ENCODE data around the gene GTPBP1.
A peak's percentile ranks its signal among the peaks of the same experiment; 100 is the strongest.

The GTPBP1 gene

GRCh38 chr22:38699784-38700183 lies 6.0 kb upstream of the GTPBP1 start:
- no peak for DNase-seq (ENCODE audit: low spot score)
- no peak overlapping the region for H2BK5ac ChIP-seq (ENCODE audit: low read length)
- no peak overlapping the region for H3K14ac ChIP-seq (ENCODE audit: low read length)
- H2BK120ac ChIP-seq (ENCODE audit: low read depth, low read length) = no peak overlapping the region
- no peak overlapping the region for H3K27ac ChIP-seq (replicated peaks; ENCODE audit: low read length)
- peaks cover 4% of the 10 kb centered on the region for H3K79me1 ChIP-seq (ENCODE audit: low read depth, low read length)
- H3K36me3 ChIP-seq (replicated peaks in 1 of 2; ENCODE audit: control insufficient read depth in 2 of 2, insufficient read depth in 2 of 2, low read length in 2 of 2) = peaks cover 0 to 39% of the 10 kb centered on the region in 2 donors
- peak overlapping the region; percentile 39 for H3K9ac ChIP-seq (ENCODE audit: low read depth, low read length, poor library complexity)
- no peak overlapping the region for H3K4ac ChIP-seq (ENCODE audit: low read length)
- no peak overlapping the region for H3K18ac ChIP-seq (ENCODE audit: low read length)
- no peak overlapping the region for H2AK5ac ChIP-seq (ENCODE audit: low read depth, low read length)
- peak overlapping the region; percentile 78 for H3K4me2 ChIP-seq (ENCODE audit: insufficient read depth, low read length, poor library complexity, severe bottlenecking)
- H4K91ac ChIP-seq (ENCODE audit: low read depth, low read length, poor library complexity) = no peak overlapping the region
- H3K4me1 ChIP-seq (ENCODE audit: control insufficient read depth in 2 of 2, insufficient read depth in 1 of 2, low read depth in 1 of 2, low read length in 2 of 2) = peaks cover 15 to 37% of the 10 kb centered on the region in 2 donors
- no peak overlapping the region for H3K23ac ChIP-seq (ENCODE audit: low read depth, low read length, poor library complexity)
- WGBS, 2 donors (ENCODE audit: extremely low coverage in 2 of 2, insufficient read length in 2 of 2, insufficient replicate concordance in 1 of 2) = no CpG with 5 or more reads among the region's 6 CpGs
- no peak overlapping the region for H2AFZ ChIP-seq (ENCODE audit: low read length)
- no peaks in the 10 kb centered on the region for H3K9me3 ChIP-seq (replicated peaks in 1 of 2; ENCODE audit: control insufficient read depth in 2 of 2, insufficient read depth in 1 of 2, low read depth in 1 of 2, low read length in 2 of 2)
- no peak overlapping the region for H4K8ac ChIP-seq (ENCODE audit: low read depth, low read length)
- H2BK12ac ChIP-seq (ENCODE audit: low read length) = no peak overlapping the region
- no peaks in the 10 kb centered on the region for H3K27me3 ChIP-seq (ENCODE audit: control insufficient read depth in 3 of 3, insufficient read depth in 3 of 3, low read depth in 1 of 3, low read length in 3 of 3)
- peak overlapping the region; percentile 70 to 75 for H3K4me3 ChIP-seq (ENCODE audit: low read length in 2 of 2)
- H2BK15ac ChIP-seq (ENCODE audit: low read length) = no peak overlapping the region

GRCh38 chr22:38700270-38700788 lies 5.4 kb upstream of the GTPBP1 start:
- no peaks in the 10 kb centered on the region for H3K9me3 ChIP-seq (replicated peaks in 1 of 2; ENCODE audit: control insufficient read depth in 2 of 2, insufficient read depth in 1 of 2, low read depth in 1 of 2, low read length in 2 of 2)

GRCh38 chr22:38700789-38701628 lies 4.7 kb upstream of the GTPBP1 start, which contains the start of gene JOSD1:
TSS of gene JOSD1 (minus strand) at chr22:38700943. CDS start at chr22:38699987, 956 bp downstream.
- Histone ChIP-seq H2BK5ac (ENCODE audit: low read length) (peak within 1 kb of the TSS; percentile 89), H3K14ac (ENCODE audit: low read length) (peak within 1 kb of the TSS; percentile 31), H3K4me2 (ENCODE audit: insufficient read depth, low read length, poor library complexity, severe bottlenecking) (peak within 1 kb of the TSS; percentile 82), H3K9me3 (replicated peaks in 1 of 2; ENCODE audit: control insufficient read depth in 2 of 2, insufficient read depth in 1 of 2, low read depth in 1 of 2, low read length in 2 of 2) (no peaks in the 10 kb centered on the region), H2BK15ac (ENCODE audit: low read length) (peak within 1 kb of the TSS; percentile 52), H3K4ac (ENCODE audit: low read length) (no peak within 1 kb of the TSS), H2BK12ac (ENCODE audit: low read length) (no peak within 1 kb of the TSS), H3K18ac (ENCODE audit: low read length) (peak within 1 kb of the TSS; percentile 95), H2BK120ac (ENCODE audit: low read depth, low read length) (no peak within 1 kb of the TSS), H4K8ac (ENCODE audit: low read depth, low read length) (no peak within 1 kb of the TSS), H3K27me3 (ENCODE audit: control insufficient read depth in 3 of 3, insufficient read depth in 3 of 3, low read depth in 1 of 3, low read length in 3 of 3) (no peaks in the 10 kb centered on the region), H3K4me1 (ENCODE audit: control insufficient read depth in 2 of 2, insufficient read depth in 1 of 2, low read depth in 1 of 2, low read length in 2 of 2) (peaks cover 18 to 38% of the 10 kb centered on the region in 2 donors), H3K9ac (ENCODE audit: low read depth, low read length, poor library complexity) (peak within 1 kb of the TSS; percentile 94), H4K91ac (ENCODE audit: low read depth, low read length, poor library complexity) (peak within 1 kb of the TSS; percentile 20), H2AK5ac (ENCODE audit: low read depth, low read length) (peak within 1 kb of the TSS; percentile 2), H3K36me3 (replicated peaks in 1 of 2; ENCODE audit: control insufficient read depth in 2 of 2, insufficient read depth in 2 of 2, low read length in 2 of 2) (peaks cover 0 to 31% of the 10 kb centered on the region in 2 donors), H3K23ac (ENCODE audit: low read depth, low read length, poor library complexity) (peak within 1 kb of the TSS; percentile 92), H2AFZ (ENCODE audit: low read length) (peak within 1 kb of the TSS; percentile 93), H3K4me3 (ENCODE audit: low read length in 2 of 2) (peak within 1 kb of the TSS; percentile 75 to 96), H3K27ac (replicated peaks; ENCODE audit: low read length) (peak within 1 kb of the TSS; percentile 60), H3K79me1 (ENCODE audit: low read depth, low read length) (peaks cover 2% of the 10 kb centered on the region)
- peak; percentile 96 for DNase-seq (ENCODE audit: low spot score)
- WGBS, 2 donors (ENCODE audit: extremely low coverage in 2 of 2, insufficient read length in 2 of 2, insufficient replicate concordance in 1 of 2) = no CpG with 5 or more reads among the region's 94 CpGs

More at GRCh38 chr22:38700270-38700788, 5.4 kb upstream of the GTPBP1 start:
- WGBS, 2 donors (ENCODE audit: extremely low coverage in 2 of 2, insufficient read length in 2 of 2, insufficient replicate concordance in 1 of 2) = no CpG with 5 or more reads among the region's 57 CpGs
- Histone ChIP-seq H2BK5ac (ENCODE audit: low read length) (peak overlapping the region; percentile 89), H3K23ac (ENCODE audit: low read depth, low read length, poor library complexity) (peak overlapping the region; percentile 92), H2BK12ac (ENCODE audit: low read length) (no peak overlapping the region), H3K27me3 (ENCODE audit: control insufficient read depth in 3 of 3, insufficient read depth in 3 of 3, low read depth in 1 of 3, low read length in 3 of 3) (no peaks in the 10 kb centered on the region), H4K91ac (ENCODE audit: low read depth, low read length, poor library complexity) (no peak overlapping the region), H3K4me1 (ENCODE audit: control insufficient read depth in 2 of 2, insufficient read depth in 1 of 2, low read depth in 1 of 2, low read length in 2 of 2) (peaks cover 18 to 38% of the 10 kb centered on the region in 2 donors), H3K14ac (ENCODE audit: low read length) (peak overlapping the region; percentile 31), H3K27ac (replicated peaks; ENCODE audit: low read length) (no peak overlapping the region), H3K4me3 (ENCODE audit: low read length in 2 of 2) (peak overlapping the region; percentile 75 to 96), H2AK5ac (ENCODE audit: low read depth, low read length) (no peak overlapping the region), H3K9ac (ENCODE audit: low read depth, low read length, poor library complexity) (peak overlapping the region; percentile 94), H3K36me3 (replicated peaks in 1 of 2; ENCODE audit: control insufficient read depth in 2 of 2, insufficient read depth in 2 of 2, low read length in 2 of 2) (peaks cover 0 to 34% of the 10 kb centered on the region in 2 donors), H3K79me1 (ENCODE audit: low read depth, low read length) (peaks cover 2% of the 10 kb centered on the region), H4K8ac (ENCODE audit: low read depth, low read length) (no peak overlapping the region), H3K18ac (ENCODE audit: low read length) (peak overlapping the region; percentile 93), H2BK15ac (ENCODE audit: low read length) (peak overlapping the region; percentile 52), H3K4me2 (ENCODE audit: insufficient read depth, low read length, poor library complexity, severe bottlenecking) (peak overlapping the region; percentile 82), H3K4ac (ENCODE audit: low read length) (no peak overlapping the region), H2AFZ (ENCODE audit: low read length) (peak overlapping the region; percentile 93), H2BK120ac (ENCODE audit: low read depth, low read length) (no peak overlapping the region)
- no peak for DNase-seq (ENCODE audit: low spot score)

GRCh38 chr22:38704654-38705234 lies 1.0 kb upstream of the GTPBP1 start:
- H4K8ac ChIP-seq (ENCODE audit: low read depth, low read length) = no peak overlapping the region
- peak overlapping the region; percentile 77 for H3K27ac ChIP-seq (replicated peaks; ENCODE audit: low read length)
- no peak overlapping the region for H2BK5ac ChIP-seq (ENCODE audit: low read length)
- peaks cover 13 to 19% of the 10 kb centered on the region in 2 donors for H3K4me1 ChIP-seq (ENCODE audit: control insufficient read depth in 2 of 2, insufficient read depth in 1 of 2, low read depth in 1 of 2, low read length in 2 of 2)
- H3K9me3 ChIP-seq (replicated peaks in 1 of 2; ENCODE audit: control insufficient read depth in 2 of 2, insufficient read depth in 1 of 2, low read depth in 1 of 2, low read length in 2 of 2) = no peaks in the 10 kb centered on the region
- H3K4ac ChIP-seq (ENCODE audit: low read length) = no peak overlapping the region
- WGBS, 2 donors (ENCODE audit: extremely low coverage in 2 of 2, insufficient read length in 2 of 2, insufficient replicate concordance in 1 of 2) = no CpG with 5 or more reads among the region's 10 CpGs
- H3K36me3 ChIP-seq (replicated peaks in 1 of 2; ENCODE audit: control insufficient read depth in 2 of 2, insufficient read depth in 2 of 2, low read length in 2 of 2) = peaks cover 2 to 14% of the 10 kb centered on the region in 2 donors
- peak overlapping the region; percentile 23 for H3K4me2 ChIP-seq (ENCODE audit: insufficient read depth, low read length, poor library complexity, severe bottlenecking)
- H3K9ac ChIP-seq (ENCODE audit: low read depth, low read length, poor library complexity) = no peak overlapping the region
- H3K23ac ChIP-seq (ENCODE audit: low read depth, low read length, poor library complexity) = no peak overlapping the region
- no peak overlapping the region for H4K91ac ChIP-seq (ENCODE audit: low read depth, low read length, poor library complexity)
- no peak for DNase-seq (ENCODE audit: low spot score)
- no peak overlapping the region for H2BK120ac ChIP-seq (ENCODE audit: low read depth, low read length)
- H2BK12ac ChIP-seq (ENCODE audit: low read length) = no peak overlapping the region
- peak overlapping the region; percentile 29 for H3K18ac ChIP-seq (ENCODE audit: low read length)
- H3K14ac ChIP-seq (ENCODE audit: low read length) = no peak overlapping the region
- no peak overlapping the region for H2AK5ac ChIP-seq (ENCODE audit: low read depth, low read length)
- H2AFZ ChIP-seq (ENCODE audit: low read length) = peak overlapping the region; percentile 75
- no peak overlapping the region for H2BK15ac ChIP-seq (ENCODE audit: low read length)
- H3K27me3 ChIP-seq (ENCODE audit: control insufficient read depth in 3 of 3, insufficient read depth in 3 of 3, low read depth in 1 of 3, low read length in 3 of 3) = no peaks in the 10 kb centered on the region
- peaks cover 8% of the 10 kb centered on the region for H3K79me1 ChIP-seq (ENCODE audit: low read depth, low read length)
- peak overlapping the region in 1 of 2 donors; percentile 44 for H3K4me3 ChIP-seq (ENCODE audit: low read length in 2 of 2)
